HG03025 (cell line): Measurements from ENCODE around the gene ENTPD6.
"Not testable (repeated sequence)": the region's sequence is repeated elsewhere in the genome, so short reads cannot be mapped to it uniquely, and the experiment has no call there.

Source experiments
- ATAC-seq: cut with Tn5 transposase; IDR thresholded peaks from one replicate; pipeline ENCODE4 v1.9.1; 2021; ENCODE audit warnings: mild to moderate bottlenecking, moderate library complexity; ENCODE audit not compliant: unreplicated experiment, low FRiP score

ENTPD6 gene

GRCh38 chr20:25252686-25253421 lies 57.3 kb downstream of the ENTPD6 start:
- no peak for ATAC-seq

- ATAC-seq = no peak
These were observed 58.2 kb downstream of the ENTPD6 start for GRCh38 chr20:25253606-25254275.

GRCh38 chr20:25254571-25254970 lies 59.1 kb downstream of the ENTPD6 start:
- no peak for ATAC-seq

- ATAC-seq = no peak
These were observed 59.6 kb downstream of the ENTPD6 start for GRCh38 chr20:25254986-25255680.

- ATAC-seq = no peak
These were observed 60.8 kb downstream of the ENTPD6 start for GRCh38 chr20:25256226-25256859.

- no peak for ATAC-seq
These were observed 61.6 kb downstream of the ENTPD6 start for GRCh38 chr20:25257130-25257529.

- no peak for ATAC-seq
These were observed 62.4 kb downstream of the ENTPD6 start for GRCh38 chr20:25257756-25258475.

- no peak for ATAC-seq
These were observed 62.9 kb downstream of the ENTPD6 start for GRCh38 chr20:25258476-25258805.

GRCh38 chr20:25258828-25259227 lies 63.3 kb downstream of the ENTPD6 start:
- ATAC-seq = no peak

GRCh38 chr20:25259358-25259757 lies 63.8 kb downstream of the ENTPD6 start:
- no peak for ATAC-seq

GRCh38 chr20:25259788-25260254 lies 64.3 kb downstream of the ENTPD6 start:
- no peak for ATAC-seq

GRCh38 chr20:25260770-25261437 lies 65.4 kb downstream of the ENTPD6 start:
- not testable (repeated sequence) for ATAC-seq

- ATAC-seq = no peak
These were observed 73.7 kb downstream of the ENTPD6 start for GRCh38 chr20:25269057-25269832.

GRCh38 chr20:25269833-25270170 lies 74.3 kb downstream of the ENTPD6 start:
- ATAC-seq = no peak

GRCh38 chr20:25270829-25271251 lies 75.3 kb downstream of the ENTPD6 start:
- ATAC-seq = no peak

- no peak for ATAC-seq
These were observed 76.1 kb downstream of the ENTPD6 start for GRCh38 chr20:25271486-25272222.

- ATAC-seq = no peak
These were observed 76.9 kb downstream of the ENTPD6 start for GRCh38 chr20:25272223-25273000.

- no peak for ATAC-seq
These were observed 77.5 kb downstream of the ENTPD6 start for GRCh38 chr20:25273046-25273445.
